DOHH2 (cell line): Measurements from ENCODE around the gene FDX1.

ENCODE experiments used
- CTCF ChIP-seq: fragments of 200-600 bp; sonication (generic); IDR thresholded peaks from one replicate; pipeline ENCODE4 v1.5.1; 2014; ENCODE audit warnings: antibody characterized with exemption, mild to moderate bottlenecking, low read depth, low read length; ENCODE audit not compliant: poor library complexity, severe bottlenecking
- EZH2phosphoT487 ChIP-seq: fragments of 200-600 bp; sonication (generic); IDR thresholded peaks from 2 replicates; pipeline ENCODE4 v1.6.1; 2017; ENCODE audit warnings: borderline replicate concordance, mild to moderate bottlenecking, antibody characterized with exemption, low read length, moderate library complexity, mixed read lengths

GRCh38 chr11:110488446-110488845 lies 58.7 kb downstream of the FDX1 start:
- TF ChIP-seq CTCF (no peak), EZH2phosphoT487 (no peak)
